ENCODE data around the gene UACA. TPM values are rescaled to one million over a fixed set of nuclear protein-coding genes. Genes with fewer than 3 reads are reported as not detected.

Gene UACA
- total RNA-seq, 1 donor from 2014 or later, result 9.4 TPM

DNA sequence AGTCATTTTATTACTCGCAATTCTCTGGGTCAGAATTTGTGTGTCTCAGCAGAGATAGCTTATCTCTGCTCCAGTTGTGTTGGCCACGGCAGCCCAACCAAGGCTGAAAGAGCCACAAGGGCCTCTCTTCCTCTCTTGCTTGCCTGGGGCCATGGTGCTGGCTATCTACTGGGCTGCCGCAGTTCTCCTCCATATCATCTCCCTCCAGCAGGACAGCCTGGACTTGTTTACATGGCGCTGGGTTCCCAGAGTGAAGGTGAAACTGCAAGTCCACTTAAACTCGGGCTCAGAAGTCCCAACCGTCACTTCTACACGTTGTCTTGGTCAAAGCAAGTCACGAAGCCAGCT is 134.8 kb downstream of the UACA start:
- no peak for DNase-seq (ENCODE audit: low read depth)
- peaks cover 2% of the 10 kb centered on the region for H3K27me3 ChIP-seq (ENCODE audit: control insufficient read depth, insufficient read depth, low read length)

GRCh38 chr15:70627734-70628548 is 135.4 kb downstream of the UACA start:
- Histone ChIP-seq H3K27me3 (ENCODE audit: control insufficient read depth, insufficient read depth, low read length) (peaks cover 2% of the 10 kb centered on the region), H3K4me3 (ENCODE audit: low read depth, low read length) (no peak overlapping the region), H3K36me3 (ENCODE audit: control insufficient read depth, insufficient read depth, low read length) (no peaks in the 10 kb centered on the region)
- DNase-seq (ENCODE audit: low read depth), result no peak
- TF ChIP-seq CTCF (IDR thresholded peaks at IDR 0.05; ENCODE audit: insufficient read depth, low read length, poor library complexity, severe bottlenecking), result no peak

More for the DNA sequence above, 134.8 kb downstream of the UACA start:
- no peaks in the 10 kb centered on the region for H3K36me3 ChIP-seq (ENCODE audit: control insufficient read depth, insufficient read depth, low read length)
- no peak overlapping the region for H3K4me3 ChIP-seq (ENCODE audit: low read depth, low read length)
- TF ChIP-seq CTCF (IDR thresholded peaks at IDR 0.05; ENCODE audit: insufficient read depth, low read length, poor library complexity, severe bottlenecking), result no peak

GRCh38 chr15:70627322-70627721 is 136.0 kb downstream of the UACA start:
- H3K4me3 ChIP-seq (ENCODE audit: low read depth, low read length), result no peak overlapping the region
- H3K27me3 ChIP-seq (ENCODE audit: control insufficient read depth, insufficient read depth, low read length), result peaks cover 2% of the 10 kb centered on the region
- no peak for TF ChIP-seq CTCF (IDR thresholded peaks at IDR 0.05; ENCODE audit: insufficient read depth, low read length, poor library complexity, severe bottlenecking)
- H3K36me3 ChIP-seq (ENCODE audit: control insufficient read depth, insufficient read depth, low read length), result no peaks in the 10 kb centered on the region
- no peak for DNase-seq (ENCODE audit: low read depth)

GRCh38 chr15:70625438-70625837 is 137.9 kb downstream of the UACA start:
- TF ChIP-seq CTCF (IDR thresholded peaks at IDR 0.05; ENCODE audit: insufficient read depth, low read length, poor library complexity, severe bottlenecking), result no peak
- no peak for DNase-seq (ENCODE audit: low read depth)
- no peaks in the 10 kb centered on the region for H3K36me3 ChIP-seq (ENCODE audit: control insufficient read depth, insufficient read depth, low read length)

DNA sequence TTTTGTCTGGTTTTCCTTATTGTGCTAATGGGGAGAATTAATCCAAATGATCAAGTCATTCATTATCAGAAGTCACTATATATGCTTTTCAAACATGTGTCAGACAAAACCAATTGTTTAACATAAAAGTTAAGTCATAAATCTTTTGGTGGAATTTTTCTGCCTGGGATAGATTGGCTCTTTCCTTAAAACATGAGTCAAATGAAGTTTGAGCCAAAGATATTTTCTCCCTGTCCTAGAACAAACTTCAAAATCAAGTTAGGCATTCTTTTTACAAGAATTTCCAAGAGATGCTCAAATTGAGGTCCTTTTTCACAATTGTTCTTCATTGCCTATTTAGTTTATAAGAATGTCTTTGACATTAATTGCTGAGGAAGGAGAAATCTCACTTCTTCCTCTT is 138.3 kb downstream of the UACA start:
- Histone ChIP-seq H3K27me3 (ENCODE audit: control insufficient read depth, insufficient read depth, low read length) (peaks cover 2% of the 10 kb centered on the region), H3K36me3 (ENCODE audit: control insufficient read depth, insufficient read depth, low read length) (no peaks in the 10 kb centered on the region), H3K4me3 (ENCODE audit: low read depth, low read length) (no peak overlapping the region)
- no peak for TF ChIP-seq CTCF (IDR thresholded peaks at IDR 0.05; ENCODE audit: insufficient read depth, low read length, poor library complexity, severe bottlenecking)
- DNase-seq (ENCODE audit: low read depth), result no peak

More at GRCh38 chr15:70625438-70625837, 137.9 kb downstream of the UACA start:
- H3K4me3 ChIP-seq (ENCODE audit: low read depth, low read length), result no peak overlapping the region
- peaks cover 2% of the 10 kb centered on the region for H3K27me3 ChIP-seq (ENCODE audit: control insufficient read depth, insufficient read depth, low read length)

GRCh38 chr15:70618929-70619328 is 144.4 kb downstream of the UACA start:
- no peak for DNase-seq (ENCODE audit: low read depth)
- H3K4me3 ChIP-seq (ENCODE audit: low read depth, low read length), result no peak overlapping the region
- no peak for TF ChIP-seq CTCF (IDR thresholded peaks at IDR 0.05; ENCODE audit: insufficient read depth, low read length, poor library complexity, severe bottlenecking)

More at GRCh38 chr15:70618929-70619328, 144.4 kb downstream of the UACA start:
- Histone ChIP-seq H3K27me3 (ENCODE audit: control insufficient read depth, insufficient read depth, low read length) (no peaks in the 10 kb centered on the region), H3K36me3 (ENCODE audit: control insufficient read depth, insufficient read depth, low read length) (no peaks in the 10 kb centered on the region)
